Psoas muscle (tissue), 8 donors: ENCODE measurements around the gene TSC22D3. TPM values are rescaled to one million over a fixed set of nuclear protein-coding genes. Genes with fewer than 3 reads are reported as not detected.
A peak's percentile ranks its signal among the peaks of the same experiment; 100 is the strongest.

Experiments used
- ATAC-seq, 4 donors: fragments of 200-7000 bp; cut with Tn5 transposase; one replicate each; pipeline ENCODE4 v1.9.1; 2020; ENCODE audit warnings: moderate library complexity in 3 of 4, mild to moderate bottlenecking in 2 of 4
- DNase-seq, 2 donors: peaks; one replicate each; pipeline ENCODE4 v3.0.0-alpha.2; 2020
- H3K27ac ChIP-seq: fragments of 200-600 bp; one replicate; pipeline ENCODE4 v1.8.0; 2022
- H3K27me3 ChIP-seq, 3 donors: fragments of 200-600 bp in 1 of 3; one replicate each; pipeline versions ENCODE4 v1.6.1 to v1.8.0; 2013 to 2022; ENCODE audit warnings: low read length in 2 of 3, mild to moderate bottlenecking in 2 of 3, moderate library complexity in 1 of 3; ENCODE audit not compliant: insufficient read depth in 3 of 3
- H3K36me3 ChIP-seq, 2 donors: fragments of 200-600 bp in 1 of 2; one replicate each; pipeline versions ENCODE4 v1.6.1 to v1.8.0; 2013 to 2022; ENCODE audit warnings: low read depth in 1 of 2, mild to moderate bottlenecking in 1 of 2, moderate library complexity in 1 of 2; ENCODE audit not compliant: insufficient read depth in 1 of 2
- H3K4me1 ChIP-seq: fragments of 200-600 bp; one replicate; pipeline ENCODE4 v1.8.0; 2022
- H3K4me3 ChIP-seq: fragments of 200-600 bp; one replicate; pipeline ENCODE4 v1.8.0; 2022; ENCODE audit warnings: mild to moderate bottlenecking
- H3K9me3 ChIP-seq: fragments of 200-600 bp; one replicate; pipeline ENCODE4 v1.8.0; 2022
- WGBS, 3 donors: extraction: QIAGEN DNeasy Blood & Tissue Kit; methylation state at CpG; one replicate each; pipeline versions ENCODE4 v1.1.6 to v1.1.7; 2013; 5-methylcytosine and 5-hydroxymethylcytosine counted together
- intact Hi-C, 2 donors: fragments of 100-400 bp; cut with DNase I; formaldehyde crosslinking; loops; one replicate each; pipeline versions ENCODE4 v1.11.0 to v1.14.2; 2022
- polyA plus RNA-seq, 3 donors: library from polyadenylated mRNA; stranded (reverse); fragments of 200-250 nt; gene quantifications; one replicate each; pipeline ENCODE4 v1.2.3, GENCODE V29; 2013
- total RNA-seq, 4 donors: library from RNA; stranded (reverse); fragmentation: NEBNext Ultra II Directional in 2 of 4; extraction: Animal tissue kit (Norgen Biotek cat#: 25700) in 2 of 4; gene quantifications; one replicate each; pipeline versions ENCODE4 v1.2.1 to v1.2.4, GENCODE V29; 2021 to 2023
- TF ChIP-seq, protein P1 (sequence below): fragments of 200-600 bp; IDR thresholded peaks from one replicate; pipeline ENCODE4 v1.8.0; 2022; ENCODE audit warnings: antibody characterized with exemption
- donor health status: healthy with polysubstance abuse.
- donor health status: DM: no; HTN: no; CAD: no; lungs with moderate emphysema.
- donor health status: Bipolar disorder and iron deficiency.
- donor health status: healthy.
- donor health status: DM: yes; HTN: yes; CAD: no.
- donor health status: DM: no; HTN: no; CAD: no.
- donor health status: DM: no; HTN: no; CAD: no.
- donor health status: DM: yes; HTN: yes; CAD: no.

TSC22D3 gene
- total and polyA plus RNA-seq, 7 donors = 23.7 to 1,236 (median 310) TPM

GRCh38 chrX:107713203-107713542 is 62.4 kb downstream of the TSC22D3 start:
- peaks cover 0 to 20% (median 0%) of the 10 kb centered on the region in 3 donors for H3K27me3 ChIP-seq
- TF ChIP-seq, protein P1, sequence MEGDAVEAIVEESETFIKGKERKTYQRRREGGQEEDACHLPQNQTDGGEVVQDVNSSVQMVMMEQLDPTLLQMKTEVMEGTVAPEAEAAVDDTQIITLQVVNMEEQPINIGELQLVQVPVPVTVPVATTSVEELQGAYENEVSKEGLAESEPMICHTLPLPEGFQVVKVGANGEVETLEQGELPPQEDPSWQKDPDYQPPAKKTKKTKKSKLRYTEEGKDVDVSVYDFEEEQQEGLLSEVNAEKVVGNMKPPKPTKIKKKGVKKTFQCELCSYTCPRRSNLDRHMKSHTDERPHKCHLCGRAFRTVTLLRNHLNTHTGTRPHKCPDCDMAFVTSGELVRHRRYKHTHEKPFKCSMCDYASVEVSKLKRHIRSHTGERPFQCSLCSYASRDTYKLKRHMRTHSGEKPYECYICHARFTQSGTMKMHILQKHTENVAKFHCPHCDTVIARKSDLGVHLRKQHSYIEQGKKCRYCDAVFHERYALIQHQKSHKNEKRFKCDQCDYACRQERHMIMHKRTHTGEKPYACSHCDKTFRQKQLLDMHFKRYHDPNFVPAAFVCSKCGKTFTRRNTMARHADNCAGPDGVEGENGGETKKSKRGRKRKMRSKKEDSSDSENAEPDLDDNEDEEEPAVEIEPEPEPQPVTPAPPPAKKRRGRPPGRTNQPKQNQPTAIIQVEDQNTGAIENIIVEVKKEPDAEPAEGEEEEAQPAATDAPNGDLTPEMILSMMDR = no peak
- H3K36me3 ChIP-seq = peaks cover 5 to 7% of the 10 kb centered on the region in 2 donors
- no peaks in the 10 kb centered on the region for H3K9me3 ChIP-seq
- 20 to 28% (median 20%) methylated on average over 2 of the region's 2 CpGs for WGBS, 3 donors
- intact Hi-C loops = loop anchor here in 1 of 2 donors (5.0 kb wide), 1 partner anchor 36 kb away; no protein-coding TSS in a partner anchor
- DNase-seq (peak in 1 of 2 donors; percentile 52), ATAC-seq (no peak)
- H3K4me3 ChIP-seq = peak overlapping the region; percentile 74
- H3K27ac ChIP-seq = peak overlapping the region; percentile 86
- H3K4me1 ChIP-seq = peaks cover 26% of the 10 kb centered on the region

DNA sequence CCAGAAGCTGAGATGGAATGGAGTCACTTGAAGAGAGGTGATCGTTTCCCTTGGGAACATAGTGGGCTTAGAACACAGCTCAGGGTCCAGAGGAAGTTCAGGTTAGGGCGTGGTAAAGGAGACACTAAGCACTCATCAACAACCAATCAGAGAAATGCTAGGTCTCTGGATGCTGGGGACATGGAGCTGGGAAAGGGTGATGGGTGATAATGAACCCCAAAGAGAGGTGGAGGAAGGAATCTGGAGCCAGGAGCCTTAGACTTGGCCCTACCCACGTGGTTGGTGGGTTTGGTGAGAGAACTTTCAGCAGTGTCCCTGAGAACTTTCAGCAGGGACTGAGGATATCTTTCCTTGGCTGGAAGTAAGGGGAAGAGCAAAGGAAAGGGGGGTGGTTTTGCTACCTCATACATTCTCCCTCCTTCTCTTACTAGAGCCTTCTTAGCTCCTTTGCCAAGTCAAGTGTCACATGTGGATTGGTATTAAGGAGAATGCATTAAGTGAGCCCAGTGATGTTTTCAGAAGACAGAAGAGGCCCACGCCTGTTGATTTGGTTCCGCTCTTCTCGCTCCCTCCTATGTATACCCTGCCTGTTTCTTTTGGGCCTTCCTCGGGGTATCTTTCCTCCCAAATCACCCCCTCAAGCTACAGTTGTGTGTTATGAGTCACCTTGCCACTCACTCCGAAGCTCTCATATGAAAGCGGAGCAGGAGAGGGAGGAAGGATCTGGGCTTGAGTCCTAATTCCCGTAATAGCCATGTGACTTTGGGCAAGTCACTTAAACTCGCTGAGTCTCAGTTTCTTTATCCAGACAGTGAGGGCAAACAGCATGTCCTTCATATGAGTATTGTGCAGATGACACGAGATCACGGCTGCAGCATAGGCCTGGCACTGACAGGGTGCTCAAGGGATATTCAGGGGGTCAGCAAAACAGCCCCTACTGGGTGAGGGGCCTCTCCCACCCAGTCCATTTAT is 63.1 kb downstream of the TSC22D3 start:
- Histone ChIP-seq H3K4me3 (peak overlapping the region; percentile 74), H3K4me1 (peaks cover 26% of the 10 kb centered on the region), H3K27ac (peak overlapping the region; percentile 86), H3K36me3 (peaks cover 5 to 7% of the 10 kb centered on the region in 2 donors), H3K27me3 (peaks cover 0 to 19% (median 0%) of the 10 kb centered on the region in 3 donors), H3K9me3 (no peaks in the 10 kb centered on the region)
- 36 to 56% (median 52%) methylated on average over 13 of the region's 13 CpGs for WGBS, 3 donors
- ATAC-seq = peak; percentile 45 to 67 (median 56)
- peak; percentile 22 to 54 for DNase-seq
- TF ChIP-seq, protein P1 = no peak
- intact Hi-C loops = loop anchor here in 1 of 2 donors (5.0 kb wide), 1 partner anchor 35 kb away; no protein-coding TSS in a partner anchor

DNA sequence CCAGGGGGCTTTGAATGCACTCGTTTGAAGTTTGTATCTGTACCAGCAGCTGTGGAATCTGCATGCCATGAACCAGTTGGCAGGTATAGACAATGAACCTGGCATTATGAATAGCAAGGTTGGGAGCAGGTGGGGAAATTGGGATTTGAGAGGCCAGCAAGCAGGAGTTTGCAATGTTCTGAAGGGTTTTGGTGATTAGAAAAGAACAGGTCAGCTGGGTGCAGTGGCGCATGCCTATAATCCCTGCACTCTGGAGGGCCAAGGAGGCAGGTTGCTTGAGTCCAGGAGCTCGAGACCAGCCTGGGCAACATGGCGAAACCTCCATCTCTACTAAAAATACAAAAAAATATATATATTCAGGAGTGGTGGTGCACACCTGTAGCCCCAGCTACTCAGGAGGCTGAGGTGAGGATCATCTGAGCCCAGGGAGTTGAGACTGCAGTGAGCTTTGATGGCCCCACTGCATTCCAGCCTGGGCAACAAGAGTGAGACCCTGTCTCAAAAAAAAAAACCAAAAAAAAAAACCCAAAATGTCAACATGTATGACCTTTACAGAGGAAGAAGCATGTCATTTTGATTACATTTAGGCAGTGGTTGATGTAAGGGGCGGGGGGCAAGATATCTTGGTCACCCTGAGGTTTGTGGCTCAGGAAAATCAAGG is 63.9 kb downstream of the TSC22D3 start:
- H3K9me3 ChIP-seq = no peaks in the 10 kb centered on the region
- no peak for ATAC-seq
- TF ChIP-seq, protein P1 = no peak
- H3K36me3 ChIP-seq = peaks cover 5 to 7% of the 10 kb centered on the region in 2 donors
- intact Hi-C loops = loop anchor here in 1 of 2 donors (5.0 kb wide), 1 partner anchor 34 kb away; no protein-coding TSS in a partner anchor
- H3K27me3 ChIP-seq = peaks cover 0 to 11% (median 0%) of the 10 kb centered on the region in 3 donors
- 71 to 76% (median 71%) methylated on average over 5 of the region's 5 CpGs for WGBS, 3 donors
- H3K27ac ChIP-seq = peak overlapping the region; percentile 86
- H3K4me1 ChIP-seq = peaks cover 26% of the 10 kb centered on the region
- H3K4me3 ChIP-seq = no peak overlapping the region
- DNase-seq = no peak

DNA sequence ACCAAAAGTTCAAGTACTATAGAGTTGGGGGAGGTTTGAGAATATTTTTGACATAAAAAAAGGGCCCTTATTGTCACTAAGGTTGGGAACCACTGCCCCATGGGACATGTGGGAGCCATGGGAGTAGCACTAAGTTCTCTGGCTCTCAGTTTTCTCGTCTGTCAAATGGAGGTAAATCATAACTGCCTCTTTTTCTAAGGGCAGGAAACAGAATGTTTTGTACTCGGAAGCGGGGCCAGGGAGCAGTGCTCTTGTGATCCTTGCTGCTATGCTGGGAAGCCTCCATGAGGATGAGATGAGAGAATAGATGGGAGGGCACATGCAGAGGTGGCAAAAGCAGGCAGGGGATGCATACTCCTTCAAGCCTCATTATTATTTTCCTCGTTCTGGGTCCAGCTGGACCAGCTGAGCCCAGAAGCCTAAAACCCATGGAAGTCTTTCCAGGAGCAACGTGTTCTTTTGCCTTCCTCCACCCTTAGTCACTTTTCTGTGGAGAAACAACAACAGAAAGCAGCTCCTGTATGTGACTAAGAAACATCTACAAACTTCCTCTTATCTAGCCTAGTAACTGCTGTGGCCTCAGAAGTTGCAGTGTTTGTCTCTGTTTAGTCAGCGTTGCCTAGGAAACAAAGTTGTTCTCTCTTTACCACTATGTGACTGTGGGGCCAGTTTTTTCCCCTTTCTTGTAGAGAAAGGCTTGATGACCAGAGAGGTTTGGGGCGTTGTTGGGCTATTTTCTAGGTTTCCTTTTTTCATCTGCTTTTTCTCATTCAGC is 64.8 kb downstream of the TSC22D3 start:
- DNase-seq (peak in 1 of 2 donors; percentile 48), ATAC-seq (peak in 3 of 4 donors; percentile 12 to 26 (median 17))
- TF ChIP-seq, protein P1 = no peak
- H3K4me1 ChIP-seq = peaks cover 26% of the 10 kb centered on the region
- 26 to 41% (median 38%) methylated on average over 7 of the region's 7 CpGs for WGBS, 3 donors
- no peak overlapping the region for H3K4me3 ChIP-seq
- no peaks in the 10 kb centered on the region for H3K9me3 ChIP-seq
- H3K27ac ChIP-seq = peak overlapping the region; percentile 86
- peaks cover 0 to 5% (median 0%) of the 10 kb centered on the region in 3 donors for H3K27me3 ChIP-seq
- H3K36me3 ChIP-seq = peaks cover 5 to 7% of the 10 kb centered on the region in 2 donors
- intact Hi-C loops = loop anchor here in 1 of 2 donors (5.0 kb wide), 1 partner anchor 34 kb away; no protein-coding TSS in a partner anchor
